AG10803 (cell line): ENCODE measurements around the gene PTPRE.

ENCODE experiments used
- DNase-seq: peaks from one replicate; pipeline ENCODE4 v3.0.0; 2010; ENCODE audit warnings: low read depth
- H3K4me3 ChIP-seq: 2 replicates; pipeline ENCODE4 v1.5.1; 2011; ENCODE audit warnings: mild to moderate bottlenecking, low read length, control low read depth
- CTCF ChIP-seq: conservative IDR thresholded peaks from 2 replicates; pipeline ENCODE4 v1.5.1; 2011; ENCODE audit warnings: mild to moderate bottlenecking, low read length, control low read depth, inconsistent platforms

PTPRE gene

DNA sequence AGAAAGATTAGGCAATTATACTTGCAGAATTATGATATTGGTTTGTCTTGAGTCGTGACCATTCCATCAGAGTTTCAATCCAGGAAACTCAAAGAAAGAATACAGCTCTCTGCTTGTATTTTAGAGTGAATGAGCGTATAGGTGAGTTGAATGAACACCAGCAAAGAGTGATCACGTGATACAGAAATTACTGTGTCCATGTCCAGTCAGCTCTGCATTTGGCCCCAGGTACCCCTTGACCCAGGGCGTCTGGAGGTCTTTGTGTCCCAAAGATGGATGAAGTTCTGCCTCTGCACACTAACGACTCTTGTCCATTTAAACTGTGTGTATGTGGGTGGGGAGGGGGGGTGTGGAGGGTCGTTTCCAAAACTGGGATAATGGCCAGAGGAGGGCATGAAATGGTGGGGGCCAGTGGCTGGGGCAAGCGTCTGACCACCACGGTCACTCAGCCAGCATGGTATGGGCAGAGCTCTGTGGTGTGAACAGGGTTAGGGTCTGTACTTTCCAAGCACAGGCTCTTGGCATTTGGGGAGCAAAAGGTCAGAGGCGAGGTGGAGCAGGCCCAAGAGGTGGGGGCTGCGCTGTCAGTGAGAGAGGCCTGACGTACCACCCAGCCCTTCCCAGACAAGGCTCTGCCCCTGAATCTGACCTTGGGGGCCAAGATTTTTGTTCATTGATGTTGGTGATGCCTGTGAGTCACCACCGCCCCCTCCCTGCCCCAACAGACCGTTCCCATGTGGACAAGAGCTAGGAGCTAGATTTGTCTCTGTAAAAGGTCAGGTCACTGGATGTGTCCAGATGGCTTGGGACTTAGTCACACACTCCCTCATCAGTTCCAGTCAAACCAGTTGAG lies 1.4 kb downstream of the PTPRE start:
- peak; percentile 66 for DNase-seq
- no peak for TF ChIP-seq CTCF
- H3K4me3 ChIP-seq = no peak overlapping the region

DNA sequence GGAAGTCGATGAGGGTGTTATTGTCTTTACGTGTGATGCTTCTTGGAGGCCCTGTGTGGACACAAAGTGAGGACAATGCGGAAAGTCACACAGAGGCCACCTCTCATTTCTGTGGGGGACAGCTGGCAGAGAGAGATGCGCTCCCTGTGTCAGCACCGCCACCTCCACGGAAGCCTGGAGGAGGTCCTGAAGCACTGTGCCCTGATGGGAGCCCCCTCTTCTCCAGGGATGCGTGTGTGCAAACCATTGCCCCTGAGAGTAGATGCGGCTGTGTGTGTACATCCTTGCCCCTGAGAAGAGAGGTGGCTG lies 2.0 kb downstream of the PTPRE start:
- no peak overlapping the region for H3K4me3 ChIP-seq
- no peak for DNase-seq
- no peak for TF ChIP-seq CTCF

DNA sequence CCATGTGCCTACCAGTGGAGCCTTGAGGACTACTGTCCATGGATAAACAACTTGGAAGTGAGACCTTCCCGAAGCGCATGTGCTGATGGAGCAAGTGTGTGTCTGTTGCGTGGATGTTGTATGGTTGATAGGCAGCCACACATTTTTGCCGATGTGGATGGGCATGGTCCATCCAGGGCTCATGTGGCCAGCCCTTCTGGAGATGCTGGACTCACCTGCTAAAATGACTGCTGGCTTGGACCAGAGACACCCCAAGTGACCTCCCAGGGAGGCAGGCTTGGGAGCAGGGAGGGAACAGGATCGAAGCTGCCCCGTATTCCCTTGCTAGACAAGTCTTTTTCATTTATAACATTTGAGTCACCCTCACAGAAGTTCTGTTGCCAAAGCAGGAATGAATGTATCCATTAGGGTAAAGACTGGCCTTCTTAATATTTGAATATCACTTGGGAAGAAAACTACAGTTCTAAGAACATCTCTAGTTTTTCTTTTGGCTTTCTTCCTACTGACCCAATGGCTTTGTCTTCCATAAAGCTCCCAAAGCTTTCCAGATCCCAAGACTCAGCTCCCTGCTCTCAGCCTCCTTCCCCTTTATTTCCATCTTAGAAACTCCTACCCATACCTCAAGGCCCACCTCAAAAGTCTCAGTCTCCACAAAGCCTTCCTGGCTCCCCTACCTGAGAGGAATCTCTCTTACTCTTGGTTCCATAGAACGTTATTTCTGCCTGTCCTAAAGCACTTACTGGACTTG lies 3.0 kb downstream of the PTPRE start:
- TF ChIP-seq CTCF = no peak
- no peak for DNase-seq
- no peak overlapping the region for H3K4me3 ChIP-seq

GRCh38 chr10:127910464-127910770 lies 3.5 kb downstream of the PTPRE start:
- no peak for DNase-seq
- H3K4me3 ChIP-seq = no peak overlapping the region
- no peak for TF ChIP-seq CTCF

DNA sequence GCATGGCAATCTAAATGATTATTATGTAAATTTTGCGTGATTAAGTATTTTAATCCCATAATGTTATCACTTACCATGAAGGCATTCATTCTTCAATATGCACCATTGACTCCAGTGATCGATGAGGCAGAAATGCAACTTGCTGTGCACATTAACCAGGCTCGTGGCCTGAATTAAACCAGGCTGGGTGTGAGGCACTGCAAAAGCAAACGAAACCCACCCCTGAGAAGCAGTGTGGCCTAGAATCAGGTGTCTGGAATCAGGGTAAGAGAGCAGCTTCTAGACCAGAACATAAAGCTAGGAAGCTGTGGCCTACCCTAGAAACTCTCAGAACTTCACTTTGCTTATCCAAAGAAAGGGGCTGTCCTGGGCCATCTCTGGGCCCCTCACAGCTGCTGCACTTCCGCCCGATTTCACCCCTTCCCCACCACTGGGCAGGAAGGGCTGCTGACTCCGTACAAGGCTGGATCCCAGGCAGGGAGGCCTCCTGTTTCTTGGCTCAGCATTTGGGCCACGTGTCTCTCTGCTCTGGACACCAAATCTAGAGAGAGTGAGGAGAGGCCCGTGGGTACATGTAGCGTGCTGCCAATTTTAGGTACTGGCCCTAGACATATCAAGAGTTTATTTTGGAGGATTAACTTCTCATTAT lies 4.4 kb downstream of the PTPRE start:
- no peak overlapping the region for H3K4me3 ChIP-seq
- TF ChIP-seq CTCF = no peak
- no peak for DNase-seq

GRCh38 chr10:127911867-127912257 lies 5.0 kb downstream of the PTPRE start:
- no peak overlapping the region for H3K4me3 ChIP-seq
- no peak for DNase-seq
- no peak for TF ChIP-seq CTCF
